HEK293 (cell line): Measurements from ENCODE around the gene VKORC1.

Experiments used
- CTCF ChIA-PET: fragments of 350-600 bp; formaldehyde crosslinking; extraction: SDS; loops from one replicate; lab custom pipeline; 2021; ENCODE audit warnings: antibody characterized with exemption; lab: Yijun Ruan, JAX
- POLR2A ChIA-PET: fragments of 300-600 bp; formaldehyde crosslinking; extraction: SDS; loops from one replicate; lab custom pipeline; 2020; ENCODE audit warnings: antibody characterized with exemption, inconsistent platforms; lab: Yijun Ruan, JAX
- H3K27ac ChIP-seq: fragments of 200-500 bp; sonication (Bioruptor generic); 2 replicates; pipeline ENCODE4 v1.5.1; 2014; ENCODE audit warnings: low read depth, low read length, control low read depth, inconsistent platforms; ENCODE audit errors: extremely low read depth
- H3K36me3 ChIP-seq, 2 experiments: fragments of 200-500 bp in 1 of 2; sonication (Bioruptor generic) in 1 of 2; 1 replicate in 1 of 2; 2 replicates in 1 of 2; pipeline ENCODE4 v1.5.1; 2014 to 2017; ENCODE audit warnings: inconsistent platforms in 2 of 2, low read length in 2 of 2; ENCODE audit not compliant: control insufficient read depth in 2 of 2, insufficient read depth in 1 of 2
- H3K4me1 ChIP-seq: fragments of 200-500 bp; sonication (Bioruptor generic); 2 replicates; pipeline ENCODE4 v1.5.1; 2014; ENCODE audit warnings: mild to moderate bottlenecking, low read length, inconsistent platforms; ENCODE audit not compliant: control insufficient read depth, insufficient read depth
- H3K4me3 ChIP-seq: 2 replicates; pipeline ENCODE4 v1.5.1; 2011; ENCODE audit warnings: low read depth, mild to moderate bottlenecking, control low read depth, low read length, moderate library complexity
- H3K9me3 ChIP-seq: fragments of 200-500 bp; sonication (Bioruptor generic); 2 replicates; pipeline ENCODE4 v1.5.1; 2014; ENCODE audit warnings: low read depth, low read length, inconsistent platforms; ENCODE audit not compliant: control insufficient read depth, insufficient read depth
- GLIS1 ChIP-seq: fragments of 450-650 bp; formaldehyde crosslinking; IDR thresholded peaks from 2 replicates; pipeline ENCODE4 v1.5.1; 2016; ENCODE audit warnings: missing biosample characterization, missing genetic modification characterization
- HOXD13 ChIP-seq: sonication (generic); formaldehyde crosslinking; IDR thresholded peaks from 2 replicates; pipeline ENCODE4 v1.8.0; 2022; ENCODE audit warnings: missing genetic modification reagents, borderline replicate concordance
- KLF1 ChIP-seq: fragments of 450-650 bp; formaldehyde crosslinking; IDR thresholded peaks from 2 replicates; pipeline ENCODE4 v1.5.1; 2016; ENCODE audit warnings: missing biosample characterization, missing genetic modification characterization
- KLF7 ChIP-seq: fragments of 450-650 bp; formaldehyde crosslinking; IDR thresholded peaks from 2 replicates; pipeline ENCODE4 v1.5.1; 2016; ENCODE audit warnings: missing biosample characterization, missing genetic modification characterization, borderline replicate concordance
- MZF1 ChIP-seq: fragments of 450-650 bp; formaldehyde crosslinking; IDR thresholded peaks from 2 replicates; pipeline ENCODE4 v1.5.1; 2017; ENCODE audit warnings: missing biosample characterization, missing genetic modification characterization, borderline replicate concordance
- YY1 ChIP-seq: fragments of 450-650 bp; formaldehyde crosslinking; IDR thresholded peaks from 2 replicates; pipeline ENCODE4 v1.5.1; 2018; ENCODE audit warnings: missing biosample characterization, missing genetic modification characterization
- ZBTB48 ChIP-seq: fragments of 450-650 bp; formaldehyde crosslinking; IDR thresholded peaks from 2 replicates; pipeline ENCODE4 v1.5.1; 2016; ENCODE audit warnings: missing biosample characterization, missing genetic modification characterization
- ZFP69B ChIP-seq: fragments of 450-650 bp; formaldehyde crosslinking; IDR thresholded peaks from 2 replicates; pipeline ENCODE4 v1.5.1; 2016; ENCODE audit warnings: missing biosample characterization, missing genetic modification characterization
- ZIC2 ChIP-seq: fragments of 450-650 bp; formaldehyde crosslinking; IDR thresholded peaks from 2 replicates; pipeline ENCODE4 v1.5.1; 2016; ENCODE audit warnings: missing biosample characterization, missing genetic modification characterization
- ZNF140 ChIP-seq: fragments of 450-650 bp; formaldehyde crosslinking; IDR thresholded peaks from 2 replicates; pipeline ENCODE4 v1.5.1; 2016; ENCODE audit warnings: missing biosample characterization, missing genetic modification characterization
- ZNF239 ChIP-seq: fragments of 450-650 bp; formaldehyde crosslinking; IDR thresholded peaks from 2 replicates; pipeline ENCODE4 v1.5.1; 2016; ENCODE audit warnings: missing biosample characterization, missing genetic modification characterization
- ZNF354C ChIP-seq: fragments of 450-650 bp; formaldehyde crosslinking; IDR thresholded peaks from 2 replicates; pipeline ENCODE4 v1.5.1; 2016; ENCODE audit warnings: missing biosample characterization, missing genetic modification characterization, low read depth, borderline replicate concordance
- ZNF510 ChIP-seq: fragments of 450-650 bp; formaldehyde crosslinking; IDR thresholded peaks from 2 replicates; pipeline ENCODE4 v1.5.1; 2018; ENCODE audit warnings: mild to moderate bottlenecking, missing genetic modification characterization, missing biosample characterization; ENCODE audit not compliant: insufficient replicate concordance
- ZNF521 ChIP-seq: fragments of 450-650 bp; formaldehyde crosslinking; IDR thresholded peaks from 2 replicates; pipeline ENCODE4 v1.5.1; 2017; ENCODE audit warnings: missing biosample characterization, mild to moderate bottlenecking, missing genetic modification characterization
- ZNF571 ChIP-seq: fragments of 450-650 bp; formaldehyde crosslinking; IDR thresholded peaks from 2 replicates; pipeline ENCODE4 v1.5.0; 2017; ENCODE audit warnings: missing biosample characterization, missing genetic modification characterization
- ZNF600 ChIP-seq: fragments of 450-650 bp; formaldehyde crosslinking; IDR thresholded peaks from 2 replicates; pipeline ENCODE4 v1.5.1; 2016; ENCODE audit warnings: missing biosample characterization, missing genetic modification characterization
- ZNF623 ChIP-seq: fragments of 450-650 bp; formaldehyde crosslinking; IDR thresholded peaks from 2 replicates; pipeline ENCODE4 v1.5.1; 2016; ENCODE audit warnings: missing biosample characterization, missing genetic modification characterization
- ZNF830 ChIP-seq: fragments of 450-650 bp; IDR thresholded peaks from 2 replicates; pipeline ENCODE4 v1.5.0; 2018; ENCODE audit warnings: missing biosample characterization, missing genetic modification characterization, low read depth, mild to moderate bottlenecking, moderate library complexity
- TF ChIP-seq, protein P1 (sequence below): fragments of 450-650 bp; formaldehyde crosslinking; IDR thresholded peaks from 2 replicates; pipeline ENCODE4 v1.5.1; 2016; ENCODE audit warnings: missing biosample characterization, missing genetic modification characterization
- TF ChIP-seq, protein P2 (sequence below): fragments of 450-650 bp; formaldehyde crosslinking; IDR thresholded peaks from 2 replicates; pipeline ENCODE4 v1.5.1; 2016; ENCODE audit warnings: missing biosample characterization, missing genetic modification characterization
- TF ChIP-seq, protein P3 (sequence below): sonication (generic); formaldehyde crosslinking; IDR thresholded peaks from 2 replicates; pipeline ENCODE4 v1.8.1; 2022; ENCODE audit warnings: mild to moderate bottlenecking, moderate library complexity, missing genetic modification reagents
- TF ChIP-seq, protein P4 (sequence below): fragments of 450-650 bp; formaldehyde crosslinking; IDR thresholded peaks from 2 replicates; pipeline ENCODE4 v1.5.1; 2016; ENCODE audit warnings: missing biosample characterization, missing genetic modification characterization
- TF ChIP-seq, protein P5 (sequence below): fragments of 450-650 bp; formaldehyde crosslinking; IDR thresholded peaks from 2 replicates; pipeline ENCODE4 v1.5.1; 2016; ENCODE audit warnings: missing biosample characterization, missing genetic modification characterization, low read depth

VKORC1 gene

DNA sequence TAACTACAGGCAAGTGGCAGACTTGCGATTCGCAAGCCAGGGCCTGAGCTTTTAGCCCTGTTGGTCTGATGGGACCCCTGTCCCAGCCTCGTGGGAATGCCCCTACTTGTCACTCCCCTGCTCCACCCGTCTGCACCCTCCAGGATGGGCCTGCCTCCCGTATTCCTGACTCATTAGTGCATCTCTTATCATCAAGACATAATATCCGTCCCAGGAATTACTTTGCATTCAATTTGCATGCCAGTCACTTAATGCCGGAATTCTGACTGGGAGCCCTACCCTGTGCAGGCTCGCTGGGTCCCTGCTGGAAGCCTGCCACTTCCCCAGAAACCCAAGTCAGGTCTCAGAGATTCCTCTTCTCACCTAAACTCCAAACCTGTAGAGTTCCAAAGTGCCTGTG lies 9.2 kb downstream of the VKORC1 start:
- POLR2A ChIA-PET = interaction anchor here (0.7 to 2.7 kb wide), 4 partner anchors 8 to 89 kb away, joined by 3 to 12 read pairs (median 9); partner anchors contain the start of genes KAT8, ZNF646 and ZNF668

DNA sequence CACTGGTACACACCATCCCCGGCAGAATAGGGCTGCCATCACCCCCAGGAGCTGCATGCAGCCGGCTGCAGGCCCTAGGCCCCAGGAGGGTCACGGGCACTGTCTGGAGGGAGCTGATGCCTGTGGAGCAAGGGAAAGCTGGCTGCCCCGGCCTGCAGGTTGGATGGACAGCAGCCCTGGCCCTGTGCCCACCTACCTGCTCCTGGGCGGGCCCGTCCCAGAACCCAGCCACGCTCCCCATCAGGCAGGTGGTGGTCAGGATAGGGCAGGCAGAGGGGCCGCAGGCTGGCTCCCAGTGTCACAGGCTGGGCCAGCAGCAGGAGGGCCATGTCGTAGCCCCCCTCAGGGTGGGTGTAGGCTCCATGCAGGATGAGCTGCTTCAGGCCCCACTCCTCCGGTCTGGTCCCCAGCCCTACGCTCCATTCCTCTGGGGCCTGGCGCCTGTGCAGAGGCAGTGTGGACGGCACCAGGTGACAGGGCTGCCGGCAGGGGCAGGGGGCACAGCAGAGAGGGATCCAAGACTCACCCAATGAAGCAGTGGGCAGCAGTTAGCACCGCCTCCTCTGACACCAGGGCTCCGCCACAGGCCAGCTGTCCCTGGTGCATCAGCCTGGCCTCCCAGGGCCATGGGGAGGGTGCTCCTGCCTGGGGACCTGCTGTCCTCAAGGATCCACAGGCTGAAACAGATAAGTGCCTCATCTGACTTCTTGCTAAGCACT lies 9.9 kb downstream of the VKORC1 start:
- POLR2A ChIA-PET = interaction anchor here (1.3 to 2.7 kb wide), 4 partner anchors 9 to 33 kb away, joined by 3 to 12 read pairs (median 9); partner anchors contain the start of genes KAT8, ZNF646 and ZNF668
- Histone ChIP-seq H3K27ac (no peak overlapping the region), H3K9me3 (no peaks in the 10 kb centered on the region), H3K4me3 (no peak overlapping the region), H3K36me3 (peaks cover 0 to 59% of the 10 kb centered on the region in 2 experiments; a peak in 2 of 3 replicates), H3K4me1 (no peaks in the 10 kb centered on the region)
- CTCF ChIA-PET = interaction anchor here (0.6 kb wide), 1 partner anchor 57 kb away, joined by 3 read pairs; no protein-coding TSS in a partner anchor
- TF ChIP-seq GLIS1 = peak; percentile 16; the same call in 1 of the 2 replicates
- TF ChIP-seq, protein P1, sequence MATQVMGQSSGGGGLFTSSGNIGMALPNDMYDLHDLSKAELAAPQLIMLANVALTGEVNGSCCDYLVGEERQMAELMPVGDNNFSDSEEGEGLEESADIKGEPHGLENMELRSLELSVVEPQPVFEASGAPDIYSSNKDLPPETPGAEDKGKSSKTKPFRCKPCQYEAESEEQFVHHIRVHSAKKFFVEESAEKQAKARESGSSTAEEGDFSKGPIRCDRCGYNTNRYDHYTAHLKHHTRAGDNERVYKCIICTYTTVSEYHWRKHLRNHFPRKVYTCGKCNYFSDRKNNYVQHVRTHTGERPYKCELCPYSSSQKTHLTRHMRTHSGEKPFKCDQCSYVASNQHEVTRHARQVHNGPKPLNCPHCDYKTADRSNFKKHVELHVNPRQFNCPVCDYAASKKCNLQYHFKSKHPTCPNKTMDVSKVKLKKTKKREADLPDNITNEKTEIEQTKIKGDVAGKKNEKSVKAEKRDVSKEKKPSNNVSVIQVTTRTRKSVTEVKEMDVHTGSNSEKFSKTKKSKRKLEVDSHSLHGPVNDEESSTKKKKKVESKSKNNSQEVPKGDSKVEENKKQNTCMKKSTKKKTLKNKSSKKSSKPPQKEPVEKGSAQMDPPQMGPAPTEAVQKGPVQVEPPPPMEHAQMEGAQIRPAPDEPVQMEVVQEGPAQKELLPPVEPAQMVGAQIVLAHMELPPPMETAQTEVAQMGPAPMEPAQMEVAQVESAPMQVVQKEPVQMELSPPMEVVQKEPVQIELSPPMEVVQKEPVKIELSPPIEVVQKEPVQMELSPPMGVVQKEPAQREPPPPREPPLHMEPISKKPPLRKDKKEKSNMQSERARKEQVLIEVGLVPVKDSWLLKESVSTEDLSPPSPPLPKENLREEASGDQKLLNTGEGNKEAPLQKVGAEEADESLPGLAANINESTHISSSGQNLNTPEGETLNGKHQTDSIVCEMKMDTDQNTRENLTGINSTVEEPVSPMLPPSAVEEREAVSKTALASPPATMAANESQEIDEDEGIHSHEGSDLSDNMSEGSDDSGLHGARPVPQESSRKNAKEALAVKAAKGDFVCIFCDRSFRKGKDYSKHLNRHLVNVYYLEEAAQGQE = peak; percentile 38; the same call in 1 of the 2 replicates
- peak; percentile 56 for TF ChIP-seq ZIC2 (tag by site-specific recombination)
- TF ChIP-seq ZNF140 = no peak

More for the DNA sequence above, 9.2 kb downstream of the VKORC1 start:
- Histone ChIP-seq H3K9me3 (no peaks in the 10 kb centered on the region), H3K4me1 (no peaks in the 10 kb centered on the region), H3K4me3 (no peak overlapping the region), H3K27ac (no peak overlapping the region), H3K36me3 (peaks cover 0 to 59% of the 10 kb centered on the region in 2 experiments; a peak in 2 of 3 replicates)
- CTCF ChIA-PET = no interaction called here
- TF ChIP-seq ZNF354C (tag by site-specific recombination) = no peak
- TF ChIP-seq ZNF571 (tag by site-specific recombination) = no peak
- TF ChIP-seq ZNF830 (tag by site-specific recombination) = no peak
- 0 out of 2 replicates have a peak, but pooled peaks have one; percentile 13 for TF ChIP-seq ZNF600 (tag by site-specific recombination)
- TF ChIP-seq ZNF623 (tag by site-specific recombination) = no peak
- no peak for TF ChIP-seq HOXD13 (CRISPR knock-in tag)
- no peak for TF ChIP-seq ZNF521 (tag by site-specific recombination)
- no peak for TF ChIP-seq ZNF510 (tag by site-specific recombination)
- TF ChIP-seq MZF1 (tag by site-specific recombination) = no peak
- TF ChIP-seq, protein P2, sequence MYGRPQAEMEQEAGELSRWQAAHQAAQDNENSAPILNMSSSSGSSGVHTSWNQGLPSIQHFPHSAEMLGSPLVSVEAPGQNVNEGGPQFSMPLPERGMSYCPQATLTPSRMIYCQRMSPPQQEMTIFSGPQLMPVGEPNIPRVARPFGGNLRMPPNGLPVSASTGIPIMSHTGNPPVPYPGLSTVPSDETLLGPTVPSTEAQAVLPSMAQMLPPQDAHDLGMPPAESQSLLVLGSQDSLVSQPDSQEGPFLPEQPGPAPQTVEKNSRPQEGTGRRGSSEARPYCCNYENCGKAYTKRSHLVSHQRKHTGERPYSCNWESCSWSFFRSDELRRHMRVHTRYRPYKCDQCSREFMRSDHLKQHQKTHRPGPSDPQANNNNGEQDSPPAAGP (tag by site-specific recombination) = peak; percentile 32; the same call in 1 of the 2 replicates
- no peak for TF ChIP-seq ZNF140
- no peak for TF ChIP-seq KLF7 (tag by site-specific recombination)
- TF ChIP-seq, protein P3, sequence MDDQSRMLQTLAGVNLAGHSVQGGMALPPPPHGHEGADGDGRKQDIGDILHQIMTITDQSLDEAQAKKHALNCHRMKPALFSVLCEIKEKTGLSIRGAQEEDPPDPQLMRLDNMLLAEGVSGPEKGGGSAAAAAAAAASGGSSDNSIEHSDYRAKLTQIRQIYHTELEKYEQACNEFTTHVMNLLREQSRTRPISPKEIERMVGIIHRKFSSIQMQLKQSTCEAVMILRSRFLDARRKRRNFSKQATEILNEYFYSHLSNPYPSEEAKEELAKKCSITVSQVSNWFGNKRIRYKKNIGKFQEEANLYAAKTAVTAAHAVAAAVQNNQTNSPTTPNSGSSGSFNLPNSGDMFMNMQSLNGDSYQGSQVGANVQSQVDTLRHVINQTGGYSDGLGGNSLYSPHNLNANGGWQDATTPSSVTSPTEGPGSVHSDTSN (CRISPR knock-in tag) = no peak
- TF ChIP-seq, protein P4, sequence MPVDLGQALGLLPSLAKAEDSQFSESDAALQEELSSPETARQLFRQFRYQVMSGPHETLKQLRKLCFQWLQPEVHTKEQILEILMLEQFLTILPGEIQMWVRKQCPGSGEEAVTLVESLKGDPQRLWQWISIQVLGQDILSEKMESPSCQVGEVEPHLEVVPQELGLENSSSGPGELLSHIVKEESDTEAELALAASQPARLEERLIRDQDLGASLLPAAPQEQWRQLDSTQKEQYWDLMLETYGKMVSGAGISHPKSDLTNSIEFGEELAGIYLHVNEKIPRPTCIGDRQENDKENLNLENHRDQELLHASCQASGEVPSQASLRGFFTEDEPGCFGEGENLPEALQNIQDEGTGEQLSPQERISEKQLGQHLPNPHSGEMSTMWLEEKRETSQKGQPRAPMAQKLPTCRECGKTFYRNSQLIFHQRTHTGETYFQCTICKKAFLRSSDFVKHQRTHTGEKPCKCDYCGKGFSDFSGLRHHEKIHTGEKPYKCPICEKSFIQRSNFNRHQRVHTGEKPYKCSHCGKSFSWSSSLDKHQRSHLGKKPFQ (tag by site-specific recombination) = no peak
- TF ChIP-seq ZBTB48 = no peak
- TF ChIP-seq, protein P5, sequence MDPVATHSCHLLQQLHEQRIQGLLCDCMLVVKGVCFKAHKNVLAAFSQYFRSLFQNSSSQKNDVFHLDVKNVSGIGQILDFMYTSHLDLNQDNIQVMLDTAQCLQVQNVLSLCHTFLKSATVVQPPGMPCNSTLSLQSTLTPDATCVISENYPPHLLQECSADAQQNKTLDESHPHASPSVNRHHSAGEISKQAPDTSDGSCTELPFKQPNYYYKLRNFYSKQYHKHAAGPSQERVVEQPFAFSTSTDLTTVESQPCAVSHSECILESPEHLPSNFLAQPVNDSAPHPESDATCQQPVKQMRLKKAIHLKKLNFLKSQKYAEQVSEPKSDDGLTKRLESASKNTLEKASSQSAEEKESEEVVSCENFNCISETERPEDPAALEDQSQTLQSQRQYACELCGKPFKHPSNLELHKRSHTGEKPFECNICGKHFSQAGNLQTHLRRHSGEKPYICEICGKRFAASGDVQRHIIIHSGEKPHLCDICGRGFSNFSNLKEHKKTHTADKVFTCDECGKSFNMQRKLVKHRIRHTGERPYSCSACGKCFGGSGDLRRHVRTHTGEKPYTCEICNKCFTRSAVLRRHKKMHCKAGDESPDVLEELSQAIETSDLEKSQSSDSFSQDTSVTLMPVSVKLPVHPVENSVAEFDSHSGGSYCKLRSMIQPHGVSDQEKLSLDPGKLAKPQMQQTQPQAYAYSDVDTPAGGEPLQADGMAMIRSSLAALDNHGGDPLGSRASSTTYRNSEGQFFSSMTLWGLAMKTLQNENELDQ (tag by site-specific recombination) = no peak
- TF ChIP-seq YY1 (tag by site-specific recombination) = no peak
- no peak for TF ChIP-seq ZNF239 (tag by site-specific recombination)
- TF ChIP-seq KLF1 (tag by site-specific recombination) = peak; percentile 79
- no peak for TF ChIP-seq ZFP69B (tag by site-specific recombination)
